Mesenteric fat pad (tissue), 1 donor: ENCODE results near the gene RAB7A. TPM values are rescaled to one million over a fixed set of nuclear protein-coding genes. Genes with fewer than 3 reads are reported as not detected.

Source experiments
- DNase-seq: peaks from one replicate; pipeline ENCODE4 v3.0.0-alpha.2; 2020; ENCODE audit warnings: low spot score
- long read RNA-seq: library from polyadenylated mRNA; unstranded; transcript quantifications from one replicate; pipeline ENCODE4 v2.0.0, GENCODE V29; 2020
- total RNA-seq: library from RNA; stranded (reverse); fragmentation: NEBNext Ultra II Directional; extraction: Animal tissue kit (Norgen Biotek cat#: 25700); gene quantifications from one replicate; pipeline ENCODE4 v1.2.1, GENCODE V29; 2021
- donor health status: DM: yes; HTN: yes; CAD: no.

RAB7A gene
- 344 TPM for total RNA-seq
- long read RNA-seq, transcript RAB7A-201 (6 exons, 2,244 nt): major isoform, 359 of 500 reads
- long read RNA-seq, partial matches to known transcripts: 114 of 500 reads
- long read RNA-seq, other reads (novel, unspliced or antisense): 24 of 500 reads

DNA sequence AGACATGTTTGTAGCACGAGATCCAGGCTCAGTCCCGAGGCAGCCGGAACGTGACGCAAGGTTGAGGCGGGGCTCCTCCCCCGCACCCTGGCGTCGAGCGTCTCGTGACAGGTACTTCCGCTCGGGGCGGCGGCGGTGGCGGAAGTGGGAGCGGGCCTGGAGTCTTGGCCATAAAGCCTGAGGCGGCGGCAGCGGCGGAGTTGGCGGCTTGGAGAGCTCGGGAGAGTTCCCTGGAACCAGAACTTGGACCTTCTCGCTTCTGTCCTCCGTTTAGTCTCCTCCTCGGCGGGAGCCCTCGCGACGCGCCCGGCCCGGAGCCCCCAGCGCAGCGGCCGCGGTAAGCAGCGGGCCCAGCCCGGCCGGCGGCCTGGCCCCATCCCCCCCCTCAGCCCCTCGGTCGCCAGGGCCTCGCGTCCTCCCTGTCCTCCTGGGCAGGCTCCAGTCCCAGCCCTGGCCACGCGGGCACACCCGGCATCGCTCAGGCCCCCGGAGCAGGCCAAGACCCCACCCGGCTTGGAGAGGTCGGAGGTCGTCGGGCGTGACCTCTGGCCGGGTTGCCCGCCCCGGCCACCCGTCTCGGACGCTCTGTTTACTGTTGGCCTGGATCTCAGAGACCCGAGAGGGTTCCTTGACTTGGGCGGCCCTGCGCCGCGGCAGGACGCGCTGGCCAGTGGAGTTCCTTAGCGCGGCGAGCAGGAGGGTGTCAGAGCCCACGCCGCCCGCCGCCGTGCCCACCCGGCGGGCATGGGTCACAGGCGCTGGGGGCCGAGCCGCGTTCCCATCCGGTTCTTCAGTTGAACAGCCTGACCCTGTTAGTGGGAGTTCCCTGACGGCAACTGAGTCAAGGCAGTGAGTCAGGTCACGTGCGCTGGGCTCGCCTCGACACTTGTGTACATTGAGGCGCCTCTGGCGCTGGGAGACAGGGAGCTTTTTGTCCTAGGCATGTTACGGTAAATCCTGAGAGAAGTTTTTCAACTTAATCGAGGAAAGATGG lies at the start of gene RAB7A:
RAB7A (plus strand) TSS at position 161 of the 994 bp plus-strand sequence. CDS start 69,185 bp downstream, outside the sequence.
- peak; percentile 100 for DNase-seq

GRCh38 chr3:128679338-128679737 lies 46.6 kb upstream of the RAB7A start:
- no peak for DNase-seq

DNA sequence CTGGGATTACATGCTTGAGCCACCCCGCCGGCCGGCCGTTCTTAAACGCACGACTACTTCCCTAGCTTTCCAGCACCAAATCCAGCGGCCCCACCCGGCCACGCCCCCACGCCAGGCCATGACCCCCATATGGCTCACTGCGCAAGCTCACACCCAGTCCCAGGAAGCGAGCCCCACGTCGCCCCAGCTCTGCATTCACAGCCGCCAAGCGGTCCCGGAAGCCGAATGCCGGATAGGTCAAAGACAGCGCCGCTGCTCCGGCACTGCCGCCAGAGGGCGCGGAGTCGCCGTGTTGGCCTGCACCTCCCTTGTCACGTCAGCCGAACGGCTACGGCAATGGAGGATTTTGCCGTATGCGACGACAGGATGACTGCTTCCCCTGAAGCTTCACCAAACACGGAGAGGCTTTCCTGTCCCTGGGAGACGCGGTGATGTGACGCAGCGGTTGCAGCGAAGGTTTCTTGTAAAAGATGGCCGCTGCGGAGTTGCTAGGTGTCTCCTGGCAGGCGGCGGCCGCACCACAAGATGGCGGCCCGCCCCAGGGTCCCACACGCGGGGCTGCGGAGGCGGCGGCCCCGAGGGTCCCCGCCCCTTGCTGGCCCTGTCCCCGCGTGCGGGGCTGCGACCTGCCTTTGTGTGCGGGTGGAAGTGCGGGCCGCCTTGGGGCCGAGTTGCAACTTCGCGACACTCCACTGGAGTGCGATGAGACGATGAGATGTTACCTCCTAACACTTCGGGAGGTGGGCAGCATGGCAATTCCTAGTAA lies 45.2 kb upstream of the RAB7A start:
- DNase-seq: peak; percentile 100

GRCh38 chr3:128681369-128681829 lies 44.6 kb upstream of the RAB7A start:
- no peak for DNase-seq

DNA sequence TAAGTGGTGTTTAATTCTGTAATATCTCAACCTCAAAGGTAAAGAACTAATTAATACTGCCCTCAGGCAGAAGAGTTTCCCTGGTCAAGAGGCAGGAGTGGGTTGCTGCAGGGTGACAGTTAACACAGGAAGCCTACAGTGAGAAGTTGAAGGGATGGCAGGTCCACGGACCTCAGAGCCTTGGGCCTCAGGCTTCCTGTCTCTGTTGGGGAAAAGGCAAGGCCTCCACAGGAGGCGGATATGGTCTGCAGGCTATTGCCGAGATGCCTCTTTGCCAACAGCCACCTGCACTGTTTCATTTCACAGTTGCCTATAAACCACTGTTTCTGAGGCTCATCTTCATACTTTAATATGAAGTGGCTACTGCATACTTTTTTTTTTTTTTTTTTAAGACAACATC lies 42.0 kb upstream of the RAB7A start:
- no peak for DNase-seq

- DNase-seq: no peak
These were observed 40.8 kb upstream of the RAB7A start for GRCh38 chr3:128684986-128685726.

DNA sequence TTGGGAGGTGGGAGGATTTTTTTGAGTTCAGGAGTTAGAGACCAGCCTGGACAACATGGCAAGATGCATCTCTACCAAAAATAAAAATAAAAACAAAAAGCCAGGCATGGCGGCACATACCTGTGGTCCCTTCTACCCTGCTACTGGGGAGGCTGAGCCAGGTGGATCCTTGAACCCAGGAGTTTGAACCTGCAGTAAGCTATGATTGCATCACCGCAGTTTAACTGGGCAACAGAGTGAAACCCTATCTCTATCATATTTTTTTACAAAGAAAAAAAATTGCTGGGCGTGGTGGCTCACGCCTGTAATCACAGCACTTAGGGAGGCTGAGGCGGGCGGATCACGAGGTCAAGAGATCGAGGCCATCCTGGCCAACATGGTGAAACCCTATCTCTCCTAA lies 39.5 kb upstream of the RAB7A start:
- no peak for DNase-seq

GRCh38 chr3:128689060-128689459 lies 36.9 kb upstream of the RAB7A start:
- no peak for DNase-seq

DNA sequence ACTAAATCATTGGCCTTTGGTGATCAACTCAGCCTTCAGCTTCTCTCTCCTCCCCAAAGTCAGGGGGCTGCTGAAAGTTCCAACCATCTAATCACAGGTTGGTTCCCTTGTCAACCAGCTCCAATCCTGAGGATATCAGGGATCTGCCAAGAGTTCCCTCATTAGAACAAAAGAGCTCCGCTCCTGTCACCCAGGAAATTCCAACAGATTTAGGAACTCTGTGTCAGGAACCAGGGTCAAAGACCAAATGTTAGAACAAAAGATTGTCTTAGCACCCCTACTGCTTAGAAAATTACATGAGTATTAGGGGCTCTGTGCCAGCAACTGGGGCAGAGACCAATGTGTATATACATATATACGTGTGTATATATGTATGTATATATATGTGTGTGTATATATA lies 32.3 kb upstream of the RAB7A start:
- DNase-seq: no peak

- no peak for DNase-seq
These were observed 28.6 kb upstream of the RAB7A start for GRCh38 chr3:128697341-128697740.

- no peak for DNase-seq
These were observed 27.6 kb upstream of the RAB7A start for GRCh38 chr3:128698211-128699047.

DNA sequence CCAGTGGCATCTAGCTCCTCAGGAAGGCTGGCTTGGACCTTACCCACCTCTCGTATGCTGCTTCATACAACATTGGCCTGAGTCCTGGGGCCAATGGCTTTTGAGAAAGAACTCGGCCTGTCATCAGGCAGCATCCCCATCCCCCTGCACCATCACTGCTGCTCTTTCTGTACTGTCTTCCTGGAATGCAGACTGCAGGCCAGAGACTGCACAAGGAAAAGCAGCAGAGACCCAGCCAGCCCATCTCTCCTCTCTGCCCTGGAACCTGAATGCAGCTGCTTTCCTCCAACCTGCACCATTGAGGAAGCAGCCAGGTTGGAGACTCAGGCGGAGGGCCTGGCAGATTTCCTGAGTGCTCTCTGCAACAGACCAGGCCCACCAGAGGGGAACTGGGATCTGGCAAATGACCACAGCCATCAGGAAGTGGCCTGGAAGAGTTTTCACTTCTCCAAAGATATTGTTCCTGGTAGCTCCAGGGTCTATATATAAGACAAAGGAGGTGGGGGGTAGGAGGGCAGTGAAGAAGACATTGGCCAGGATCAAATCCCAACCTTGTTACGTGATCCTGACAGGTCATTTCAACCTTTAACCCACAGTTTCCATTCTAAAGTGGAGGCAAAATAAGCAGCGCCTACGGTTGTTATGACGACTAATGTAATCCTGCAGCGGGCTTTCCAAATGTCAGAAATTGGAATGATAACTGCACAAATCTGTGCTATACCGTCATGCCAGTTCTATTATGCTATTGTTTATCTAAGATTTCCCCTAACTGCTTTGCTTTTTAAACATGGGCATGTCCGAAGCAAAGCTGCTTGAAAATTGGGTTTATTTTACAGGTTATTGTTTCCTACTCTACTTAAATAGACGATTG lies 24.4 kb upstream of the RAB7A start:
- no peak for DNase-seq

GRCh38 chr3:128702391-128702790 lies 23.6 kb upstream of the RAB7A start:
- no peak for DNase-seq

GRCh38 chr3:128703561-128703960 lies 22.4 kb upstream of the RAB7A start:
- DNase-seq: no peak

DNA sequence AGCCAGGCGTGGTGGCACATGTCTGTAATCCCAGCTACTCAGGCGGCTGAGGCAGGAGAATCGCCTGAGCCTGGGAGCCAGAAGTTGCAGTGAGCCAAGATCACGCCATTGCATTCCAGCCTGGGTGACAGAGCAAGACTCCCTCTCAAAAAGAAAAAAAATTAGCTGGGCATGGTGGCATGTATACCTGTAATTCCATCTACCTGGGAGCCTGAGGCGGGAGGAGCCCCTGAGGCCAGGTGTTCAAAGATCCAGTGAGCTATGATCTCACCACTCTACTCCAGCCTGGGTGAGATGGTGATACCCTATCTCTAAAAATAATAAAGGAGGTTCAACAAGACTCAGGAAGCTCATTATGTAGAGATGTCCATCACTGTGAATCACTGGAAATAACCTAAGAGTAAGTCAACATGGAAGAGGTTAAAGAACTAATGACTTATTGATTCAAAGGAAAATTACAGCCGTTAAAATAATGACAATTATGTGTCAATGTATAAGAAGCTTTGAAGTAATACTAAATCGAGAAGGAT lies 19.8 kb upstream of the RAB7A start:
- no peak for DNase-seq

DNA sequence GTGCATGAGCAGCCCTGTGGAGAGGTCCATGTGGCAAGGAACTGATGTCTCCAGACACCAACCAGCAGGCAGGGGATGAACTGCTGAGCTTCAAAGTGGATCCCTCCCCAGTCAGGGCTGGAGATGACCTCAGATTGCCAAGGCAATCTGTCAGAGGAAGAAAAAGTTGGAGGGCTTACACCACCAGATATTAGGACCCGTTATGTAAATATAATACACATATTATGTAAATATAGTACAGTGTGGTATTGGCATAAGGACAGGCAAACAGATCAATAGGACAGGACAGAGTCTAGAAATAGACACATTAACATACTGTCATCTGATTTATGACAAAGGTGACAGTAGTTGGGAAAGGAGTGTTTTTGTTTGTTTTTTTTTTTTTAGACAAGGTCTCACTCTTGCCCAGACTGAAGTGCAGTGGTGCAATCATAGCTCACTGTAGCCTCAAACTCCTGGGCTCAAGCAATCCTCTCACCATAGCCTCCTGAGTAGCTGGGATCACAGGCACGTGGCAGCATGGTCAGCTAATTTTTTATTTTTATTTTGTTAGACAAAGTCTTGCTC lies 18.0 kb upstream of the RAB7A start:
- no peak for DNase-seq

DNA sequence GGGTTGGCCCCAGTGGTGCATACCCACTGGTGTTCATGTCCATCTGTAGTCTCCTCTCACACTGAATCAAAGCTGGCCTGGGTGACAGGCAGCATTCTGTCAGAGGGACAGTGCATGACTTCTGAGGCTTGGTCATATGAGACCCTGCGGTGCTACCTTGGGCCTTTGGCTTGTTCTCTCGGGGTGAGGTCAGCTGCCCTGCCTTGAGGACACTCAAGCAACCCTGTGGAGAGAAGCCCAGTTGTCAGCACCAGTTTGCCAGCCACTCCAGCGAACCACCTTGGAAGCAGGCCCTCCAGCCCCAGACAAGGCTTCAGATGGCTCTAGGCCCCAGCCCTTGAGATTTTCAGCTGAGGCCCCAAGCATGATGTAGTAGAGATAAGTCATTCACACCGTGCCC lies 16.9 kb upstream of the RAB7A start:
- DNase-seq: no peak

- no peak for DNase-seq
These were observed 16.3 kb upstream of the RAB7A start for GRCh38 chr3:128709506-128710210.
